Smooth muscle cell (in vitro differentiated cells): ENCODE data around the gene PCBP1. TPM values are rescaled to one million over a fixed set of nuclear protein-coding genes. Genes with fewer than 3 reads are reported as not detected.

Experiments
- DNase-seq: peaks from one replicate; lab custom pipeline; 2025; ENCODE audit not compliant: unreplicated experiment; lab: John Stamatoyannopoulos, UW
- H2AFZ ChIP-seq: fragments of 200-600 bp; sonication (generic); 2 replicates; pipeline ENCODE4 v1.6.0; 2016; ENCODE audit warnings: antibody characterized with exemption, low read depth, mild to moderate bottlenecking
- H3F3A ChIP-seq: fragments of 200-600 bp; sonication (generic); 2 replicates; pipeline ENCODE4 v1.6.0; 2017; ENCODE audit warnings: antibody characterized with exemption, low read depth
- H3K27ac ChIP-seq: fragments of 200-600 bp; sonication (generic); 2 replicates; pipeline ENCODE4 v1.5.1; 2016; ENCODE audit warnings: low read depth, mild to moderate bottlenecking
- H3K27me3 ChIP-seq: fragments of 200-600 bp; sonication (generic); 2 replicates; pipeline ENCODE4 v1.6.1; 2016; ENCODE audit warnings: low read depth, mild to moderate bottlenecking
- H3K36me3 ChIP-seq: fragments of 200-600 bp; sonication (generic); 2 replicates; pipeline ENCODE4 v1.5.1; 2016; ENCODE audit warnings: low read depth
- H3K4me1 ChIP-seq: fragments of 200-600 bp; sonication (generic); 2 replicates; pipeline ENCODE4 v1.5.1; 2016; ENCODE audit warnings: low read depth
- H3K4me2 ChIP-seq: fragments of 200-600 bp; sonication (generic); 2 replicates; pipeline ENCODE4 v1.6.0; 2016; ENCODE audit warnings: mild to moderate bottlenecking
- H3K4me3 ChIP-seq: fragments of 200-600 bp; sonication (generic); 2 replicates; pipeline ENCODE4 v1.5.1; 2016; ENCODE audit warnings: mild to moderate bottlenecking
- H3K79me2 ChIP-seq: fragments of 200-600 bp; sonication (generic); 2 replicates; pipeline ENCODE4 v1.6.0; 2016; ENCODE audit warnings: low read depth, mild to moderate bottlenecking
- H3K9ac ChIP-seq: fragments of 200-600 bp; sonication (generic); 2 replicates; pipeline ENCODE4 v1.6.0; 2016; ENCODE audit warnings: low read depth
- H3K9me3 ChIP-seq: fragments of 200-600 bp; sonication (generic); replicated peaks from 2 replicates; pipeline ENCODE4 v1.5.1; 2016; ENCODE audit warnings: low read depth
- H4K20me1 ChIP-seq: fragments of 200-600 bp; sonication (generic); 2 replicates; pipeline ENCODE4 v1.6.0; 2016; ENCODE audit warnings: low read depth
- WGBS: methylation state at CpG from one replicate; pipeline ENCODE4 v1.1.7; 2016; ENCODE audit warnings: low lambda C conversion rate; 5-methylcytosine and 5-hydroxymethylcytosine counted together
- polyA plus RNA-seq: library from polyadenylated mRNA; unstranded; fragments of >200 nt; fragmentation: Nextera tagmentation; extraction: Ambion mirVana; gene quantifications from 2 replicates; pipeline ENCODE4 v1.2.1, GENCODE V29; 2016
- total RNA-seq: library from RNA; depleted of rRNA; stranded (reverse); fragments of >200 nt; gene quantifications from 2 replicates; pipeline ENCODE4 v1.2.3, GENCODE V29; 2014
- TF ChIP-seq, protein P1 (sequence below): fragments of 200-600 bp; sonication (generic); IDR thresholded peaks from 2 replicates; pipeline ENCODE4 v1.5.1; 2017; ENCODE audit warnings: borderline replicate concordance, mild to moderate bottlenecking, antibody characterized with exemption; ENCODE audit not compliant: insufficient read depth, poor library complexity, severe bottlenecking

The PCBP1 gene
- total and polyA plus RNA-seq, 2 experiments from 2014 or later, result 109 to 145 TPM

DNA sequence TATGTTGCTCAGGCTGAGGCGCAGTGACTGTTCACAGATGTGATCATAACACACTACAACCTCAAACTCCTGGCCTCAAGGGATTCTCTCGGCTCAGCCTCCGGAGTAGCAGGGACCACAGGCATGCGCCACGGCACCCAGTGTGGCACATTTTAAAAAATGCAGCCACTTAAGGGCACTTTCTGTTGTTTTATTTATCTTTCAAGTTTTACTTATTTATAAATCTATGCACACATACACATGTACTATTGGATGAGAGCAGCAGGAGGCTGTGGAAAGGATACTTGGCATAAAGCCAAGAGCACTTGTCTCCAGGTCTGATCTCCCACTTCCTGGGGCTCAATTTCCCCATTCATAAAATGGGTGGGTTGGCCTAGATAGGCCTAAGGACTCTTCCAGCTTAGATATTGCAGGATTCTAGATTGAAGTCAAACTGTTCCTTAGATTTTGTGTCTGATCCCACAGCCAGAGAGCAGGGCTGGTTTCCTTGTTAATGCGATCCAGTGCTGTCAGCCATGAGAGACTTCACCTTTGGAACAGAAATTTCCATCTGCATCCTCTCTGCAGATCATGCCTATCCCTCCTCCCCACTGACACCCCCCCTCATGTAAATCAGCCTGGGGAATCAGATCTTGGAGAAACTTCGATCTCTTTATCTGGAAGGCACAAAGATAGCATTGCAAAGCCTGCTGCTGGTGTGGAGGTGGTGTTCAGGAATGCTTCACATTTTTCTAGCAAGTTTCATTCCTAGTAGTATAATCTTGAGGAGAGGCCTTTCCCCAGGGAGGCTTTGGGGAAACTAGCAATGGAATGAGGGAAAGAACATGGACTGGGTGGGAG, 24.7 kb downstream of the PCBP1 start:
- Histone ChIP-seq H3K79me2 (no peaks in the 10 kb centered on the region), H2AFZ (no peak overlapping the region), H3K4me2 (peak overlapping the region; percentile 42), H3K9me3 (no peaks in the 10 kb centered on the region), H3K9ac (no peak overlapping the region), H3K27me3 (no peaks in the 10 kb centered on the region), H3F3A (peaks cover 31% of the 10 kb centered on the region), H3K4me3 (no peak overlapping the region), H3K27ac (peak overlapping the region; percentile 9), H4K20me1 (no peaks in the 10 kb centered on the region), H3K36me3 (no peaks in the 10 kb centered on the region), H3K4me1 (peaks cover 21% of the 10 kb centered on the region)
- TF ChIP-seq, protein P1, sequence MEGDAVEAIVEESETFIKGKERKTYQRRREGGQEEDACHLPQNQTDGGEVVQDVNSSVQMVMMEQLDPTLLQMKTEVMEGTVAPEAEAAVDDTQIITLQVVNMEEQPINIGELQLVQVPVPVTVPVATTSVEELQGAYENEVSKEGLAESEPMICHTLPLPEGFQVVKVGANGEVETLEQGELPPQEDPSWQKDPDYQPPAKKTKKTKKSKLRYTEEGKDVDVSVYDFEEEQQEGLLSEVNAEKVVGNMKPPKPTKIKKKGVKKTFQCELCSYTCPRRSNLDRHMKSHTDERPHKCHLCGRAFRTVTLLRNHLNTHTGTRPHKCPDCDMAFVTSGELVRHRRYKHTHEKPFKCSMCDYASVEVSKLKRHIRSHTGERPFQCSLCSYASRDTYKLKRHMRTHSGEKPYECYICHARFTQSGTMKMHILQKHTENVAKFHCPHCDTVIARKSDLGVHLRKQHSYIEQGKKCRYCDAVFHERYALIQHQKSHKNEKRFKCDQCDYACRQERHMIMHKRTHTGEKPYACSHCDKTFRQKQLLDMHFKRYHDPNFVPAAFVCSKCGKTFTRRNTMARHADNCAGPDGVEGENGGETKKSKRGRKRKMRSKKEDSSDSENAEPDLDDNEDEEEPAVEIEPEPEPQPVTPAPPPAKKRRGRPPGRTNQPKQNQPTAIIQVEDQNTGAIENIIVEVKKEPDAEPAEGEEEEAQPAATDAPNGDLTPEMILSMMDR, result no peak
- 58% methylated on average over 7 of the region's 7 CpGs for WGBS
- no peak for DNase-seq

DNA sequence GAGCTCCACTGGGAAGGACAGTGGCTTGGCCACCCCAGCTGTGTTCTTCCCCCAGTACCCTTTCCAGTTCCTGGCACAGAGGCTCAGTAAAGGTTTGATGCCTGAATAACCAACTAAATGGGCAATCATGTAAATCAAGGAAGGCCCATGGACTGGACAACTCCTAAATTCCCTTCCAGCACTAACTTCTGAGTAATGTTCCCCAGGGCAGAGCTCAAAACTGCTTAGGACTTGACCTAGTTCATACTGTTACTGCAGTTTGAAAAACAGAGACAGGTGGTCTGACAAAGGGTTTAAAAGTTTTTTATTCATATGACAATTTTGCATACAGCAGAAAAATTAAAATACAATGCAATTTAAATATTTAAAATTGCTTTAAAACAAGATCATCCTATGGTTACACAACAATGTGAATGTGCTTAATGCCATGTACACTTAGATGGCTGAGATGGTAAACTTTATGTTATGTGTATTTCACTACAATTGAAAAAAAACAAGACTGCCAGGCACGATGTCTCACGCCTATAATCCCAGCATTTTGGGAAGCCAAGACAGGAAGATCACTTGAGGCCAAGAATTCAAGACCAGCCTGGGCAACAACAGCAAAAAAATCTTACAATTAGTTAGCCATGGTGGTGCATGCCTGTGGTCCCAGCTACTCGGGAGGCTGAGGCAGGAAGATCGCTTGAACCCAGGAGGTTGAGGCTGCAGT, 26.2 kb downstream of the PCBP1 start:
- Histone ChIP-seq H3K4me2 (peak overlapping the region; percentile 29), H3K36me3 (no peaks in the 10 kb centered on the region), H3K9ac (no peak overlapping the region), H2AFZ (peak overlapping the region; percentile 52), H3F3A (peaks cover 25% of the 10 kb centered on the region), H3K9me3 (no peaks in the 10 kb centered on the region), H3K4me1 (peaks cover 26% of the 10 kb centered on the region), H3K79me2 (no peaks in the 10 kb centered on the region), H3K4me3 (no peak overlapping the region), H3K27ac (peak overlapping the region; percentile 9), H3K27me3 (no peaks in the 10 kb centered on the region), H4K20me1 (no peaks in the 10 kb centered on the region)
- TF ChIP-seq, protein P1, result no peak
- no peak for DNase-seq
- WGBS, result 77% methylated on average over 4 of the region's 4 CpGs

DNA sequence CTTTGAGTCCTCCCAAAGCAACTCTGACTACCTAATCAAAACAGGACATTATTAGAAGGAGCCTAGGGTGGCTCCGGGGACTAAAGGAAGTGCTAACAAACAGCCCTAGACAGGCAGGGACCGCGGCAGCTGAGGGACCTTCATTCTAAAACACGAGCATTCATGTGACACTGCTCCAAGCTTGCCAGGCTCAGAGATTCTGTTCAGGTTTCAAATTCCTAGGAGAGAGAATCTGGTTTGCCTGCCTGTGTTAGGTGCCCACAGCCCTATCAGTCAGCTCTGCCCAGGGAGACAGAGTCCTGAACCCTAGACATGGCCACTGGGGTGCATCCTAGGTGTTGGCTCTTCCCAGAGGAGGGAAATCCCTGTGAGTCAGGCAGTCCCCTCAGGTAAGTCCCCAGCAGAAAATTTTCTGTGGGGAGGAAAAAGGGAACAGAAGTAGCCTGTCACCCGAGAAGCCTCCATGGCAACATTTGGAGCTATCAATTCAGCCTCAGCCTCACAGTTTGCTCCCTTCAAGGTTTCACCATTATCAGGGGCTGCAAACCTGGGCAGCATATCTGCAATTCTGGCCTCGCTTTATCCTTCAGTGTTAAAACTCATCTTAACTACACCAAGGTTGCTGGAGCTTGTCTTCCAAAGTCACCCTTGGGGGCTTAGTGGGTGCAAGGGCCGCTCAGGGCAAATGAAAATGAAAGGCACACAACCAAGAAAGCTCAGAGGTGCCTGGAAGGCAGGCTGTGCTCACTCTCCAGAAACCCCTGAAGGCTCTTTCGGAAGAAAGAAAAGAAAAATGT, 28.6 kb downstream of the PCBP1 start:
- H3K4me3 ChIP-seq, result no peak overlapping the region
- peaks cover 11% of the 10 kb centered on the region for H3F3A ChIP-seq
- peaks cover 33% of the 10 kb centered on the region for H3K4me1 ChIP-seq
- TF ChIP-seq, protein P1, result no peak
- H4K20me1 ChIP-seq, result no peaks in the 10 kb centered on the region
- H3K27ac ChIP-seq, result no peak overlapping the region
- no peaks in the 10 kb centered on the region for H3K79me2 ChIP-seq
- no peaks in the 10 kb centered on the region for H3K9me3 ChIP-seq
- H3K9ac ChIP-seq, result no peak overlapping the region
- H3K27me3 ChIP-seq, result no peaks in the 10 kb centered on the region
- no peak for DNase-seq
- no peak overlapping the region for H3K4me2 ChIP-seq
- H2AFZ ChIP-seq, result no peak overlapping the region
- H3K36me3 ChIP-seq, result no peaks in the 10 kb centered on the region
- 94% methylated on average over 8 of the region's 8 CpGs for WGBS
